GM23248 (cell line): ENCODE measurements around the gene R3HDM4.
"Not testable (repeated sequence)": the region's sequence is repeated elsewhere in the genome, so short reads cannot be mapped to it uniquely, and the experiment has no call there.

Experiments
- EZH2 ChIP-seq: fragments of 200-600 bp; sonication (generic); IDR thresholded peaks from 2 replicates; pipeline ENCODE4 v1.6.1; 2018; ENCODE audit warnings: antibody characterized with exemption, mild to moderate bottlenecking; ENCODE audit not compliant: insufficient read depth, poor library complexity, severe bottlenecking
- EZH2phosphoT487 ChIP-seq: fragments of 200-600 bp; sonication (generic); IDR thresholded peaks from 2 replicates; pipeline ENCODE4 v1.6.1; 2018; ENCODE audit warnings: antibody characterized with exemption, moderate library complexity, mild to moderate bottlenecking, low read depth; ENCODE audit not compliant: insufficient read depth

- TF ChIP-seq EZH2, EZH2phosphoT487: not testable (repeated sequence)
These were observed 59.3 kb downstream of the R3HDM4 start for GRCh38 chr19:853614-854220.
